ENCODE results near the gene BDH1.
"Not testable (repeated sequence)": the region's sequence is repeated elsewhere in the genome, so short reads cannot be mapped to it uniquely, and the experiment has no call there.

BDH1 gene

DNA sequence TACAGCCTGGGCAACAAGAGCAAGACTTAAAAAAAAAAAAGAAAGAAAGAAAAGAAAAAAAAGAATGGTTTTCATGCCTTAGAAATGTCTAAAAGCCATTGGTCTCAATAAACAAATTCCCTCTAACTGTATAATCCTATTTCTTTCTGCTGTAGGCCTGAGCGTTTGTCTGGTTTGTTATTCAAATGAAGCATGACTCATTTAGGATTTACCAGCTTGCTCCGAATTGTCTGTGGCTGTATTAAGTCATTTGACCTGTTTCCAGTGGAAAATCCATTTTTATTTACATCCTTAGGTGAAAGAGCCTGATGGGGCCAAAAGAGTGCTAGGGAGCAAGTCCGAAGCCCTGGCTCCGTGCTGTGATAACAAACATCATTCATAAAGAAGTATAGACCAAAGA lies 73.8 kb downstream of the BDH1 start:
- peak; percentile 39 for DNase-seq (ENCODE audit: low read depth)

DNA sequence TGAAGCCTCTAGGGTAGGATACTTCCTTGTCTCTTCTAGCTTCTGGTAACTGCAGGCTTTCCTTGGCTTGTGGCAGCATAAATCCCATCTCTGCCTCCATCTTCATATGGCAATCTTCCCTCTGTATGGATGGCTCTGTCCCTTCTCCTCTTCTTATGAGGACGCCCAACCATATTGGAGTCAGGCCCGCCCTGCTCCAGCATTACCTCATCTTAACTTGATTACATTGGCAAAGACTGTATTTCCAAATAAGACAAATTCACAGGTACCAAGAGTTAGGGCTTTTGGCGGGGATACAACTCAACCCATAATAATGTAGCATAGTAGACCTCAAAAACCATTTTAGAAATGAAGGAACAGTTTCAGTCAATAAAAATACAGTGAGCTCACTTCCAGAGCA lies 75.4 kb downstream of the BDH1 start:
- TF ChIP-seq, protein P1, sequence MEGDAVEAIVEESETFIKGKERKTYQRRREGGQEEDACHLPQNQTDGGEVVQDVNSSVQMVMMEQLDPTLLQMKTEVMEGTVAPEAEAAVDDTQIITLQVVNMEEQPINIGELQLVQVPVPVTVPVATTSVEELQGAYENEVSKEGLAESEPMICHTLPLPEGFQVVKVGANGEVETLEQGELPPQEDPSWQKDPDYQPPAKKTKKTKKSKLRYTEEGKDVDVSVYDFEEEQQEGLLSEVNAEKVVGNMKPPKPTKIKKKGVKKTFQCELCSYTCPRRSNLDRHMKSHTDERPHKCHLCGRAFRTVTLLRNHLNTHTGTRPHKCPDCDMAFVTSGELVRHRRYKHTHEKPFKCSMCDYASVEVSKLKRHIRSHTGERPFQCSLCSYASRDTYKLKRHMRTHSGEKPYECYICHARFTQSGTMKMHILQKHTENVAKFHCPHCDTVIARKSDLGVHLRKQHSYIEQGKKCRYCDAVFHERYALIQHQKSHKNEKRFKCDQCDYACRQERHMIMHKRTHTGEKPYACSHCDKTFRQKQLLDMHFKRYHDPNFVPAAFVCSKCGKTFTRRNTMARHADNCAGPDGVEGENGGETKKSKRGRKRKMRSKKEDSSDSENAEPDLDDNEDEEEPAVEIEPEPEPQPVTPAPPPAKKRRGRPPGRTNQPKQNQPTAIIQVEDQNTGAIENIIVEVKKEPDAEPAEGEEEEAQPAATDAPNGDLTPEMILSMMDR (IDR thresholded peaks at IDR 0.05; ENCODE audit: low read length, missing control alignments) = no peak
- no peak overlapping the region for H3K4me3 ChIP-seq (replicated peaks; ENCODE audit: low read depth, low read length)

More for the DNA sequence above, 73.8 kb downstream of the BDH1 start:
- TF ChIP-seq, protein P1 (IDR thresholded peaks at IDR 0.05; ENCODE audit: low read length, missing control alignments) = no peak
- H3K4me3 ChIP-seq (replicated peaks; ENCODE audit: low read depth, low read length) = no peak overlapping the region

DNA sequence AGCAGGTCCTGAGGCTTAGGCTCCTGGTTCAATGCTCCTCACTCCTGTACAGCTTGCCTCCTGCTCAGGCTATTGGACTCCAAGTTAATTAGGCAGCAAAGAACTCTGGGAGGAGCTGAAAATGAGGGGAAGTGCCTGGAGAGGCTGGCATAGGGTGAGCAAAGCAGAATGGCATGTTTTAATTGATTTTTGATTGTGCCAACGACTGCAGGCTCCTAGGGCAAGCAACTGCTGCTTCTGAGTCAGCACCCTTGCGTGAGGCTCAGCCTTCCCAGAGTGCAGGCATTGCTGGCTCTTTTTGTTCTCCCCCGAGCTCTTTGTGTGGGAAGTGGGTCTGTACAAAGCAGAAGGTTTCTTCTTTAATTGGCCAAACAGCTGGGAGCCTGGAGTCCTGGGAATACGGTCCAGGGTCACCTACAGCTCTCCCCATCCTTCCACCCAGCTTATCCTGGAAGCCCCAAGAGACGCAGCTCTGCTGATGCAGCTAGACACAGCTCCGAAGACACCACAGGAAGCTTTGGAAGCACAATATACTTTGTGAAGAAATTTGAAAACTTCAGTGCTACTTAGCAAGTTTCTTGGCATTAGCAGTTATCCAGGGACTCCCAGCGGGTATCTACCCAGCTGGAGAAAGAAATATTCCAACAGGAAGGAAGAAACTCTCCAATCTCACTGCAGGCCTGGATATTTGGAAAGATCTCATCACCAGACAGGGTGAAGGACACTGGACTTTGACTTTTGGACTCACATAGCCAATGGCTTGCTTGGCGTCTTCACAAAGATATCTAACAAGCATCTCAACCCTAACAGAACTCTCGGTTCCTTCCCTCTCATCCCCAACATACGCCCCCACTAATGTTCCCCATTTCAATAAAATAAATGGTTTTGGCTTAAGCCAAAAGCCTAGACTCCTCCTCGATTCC lies 76.8 kb downstream of the BDH1 start:
- TF ChIP-seq, protein P1 (IDR thresholded peaks at IDR 0.05; ENCODE audit: low read length, missing control alignments) = no peak
- DNase-seq (ENCODE audit: low read depth) = no peak
- no peak overlapping the region for H3K4me3 ChIP-seq (replicated peaks; ENCODE audit: low read depth, low read length)

More for the DNA sequence above, 75.4 kb downstream of the BDH1 start:
- no peak for DNase-seq (ENCODE audit: low read depth)

DNA sequence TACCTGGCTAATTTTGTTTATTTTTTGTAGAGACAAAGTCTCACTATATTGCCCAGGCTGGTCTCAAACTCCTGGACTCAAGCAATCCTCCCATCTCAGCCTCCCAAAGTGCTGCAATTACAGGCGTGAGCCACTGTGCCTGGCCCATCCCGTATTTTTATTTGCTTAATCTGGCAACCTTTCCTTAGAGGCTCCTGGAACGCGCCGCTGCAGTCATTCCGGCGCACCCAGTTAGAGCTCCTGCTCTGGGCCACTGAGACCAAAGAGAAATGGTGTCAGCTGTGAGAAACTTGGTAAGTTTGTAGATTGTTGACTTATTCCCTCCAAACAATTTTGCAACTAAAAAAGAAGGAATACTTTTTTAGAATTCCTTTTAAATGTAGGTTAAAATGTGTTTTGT lies 78.0 kb downstream of the BDH1 start:
- H3K4me3 ChIP-seq (replicated peaks; ENCODE audit: low read depth, low read length); DNase-seq (ENCODE audit: low read depth): not testable (repeated sequence)

DNA sequence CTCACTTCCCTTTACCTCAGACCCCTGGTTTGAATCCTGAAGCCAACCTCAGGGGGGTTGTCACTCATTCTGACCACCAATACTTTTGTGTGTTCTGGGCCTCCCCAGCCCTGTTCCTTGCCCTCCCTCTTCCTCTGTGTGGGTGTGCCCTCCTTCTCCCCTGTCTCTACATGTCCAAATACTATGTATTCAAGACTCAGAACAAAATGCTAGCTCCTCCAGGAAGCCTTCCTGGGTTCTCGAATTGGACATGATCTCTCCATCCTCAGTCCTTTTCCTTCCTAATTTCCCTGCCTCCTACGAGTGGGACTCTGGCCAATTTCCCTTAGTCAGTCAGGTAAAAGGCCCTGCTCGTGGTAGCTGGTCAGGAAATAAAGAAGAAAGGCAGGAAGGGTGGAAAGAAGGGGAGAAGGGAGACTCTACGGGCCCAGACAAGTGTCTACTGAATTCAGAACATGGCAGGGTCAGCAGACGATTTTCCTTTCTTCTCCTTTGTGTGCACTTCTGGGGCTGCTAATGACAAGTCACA lies 79.7 kb downstream of the BDH1 start:
- TF ChIP-seq, protein P1 (IDR thresholded peaks at IDR 0.05; ENCODE audit: low read length, missing control alignments) = no peak
- H3K4me3 ChIP-seq (replicated peaks; ENCODE audit: low read depth, low read length) = no peak overlapping the region
- DNase-seq (ENCODE audit: low read depth) = no peak

DNA sequence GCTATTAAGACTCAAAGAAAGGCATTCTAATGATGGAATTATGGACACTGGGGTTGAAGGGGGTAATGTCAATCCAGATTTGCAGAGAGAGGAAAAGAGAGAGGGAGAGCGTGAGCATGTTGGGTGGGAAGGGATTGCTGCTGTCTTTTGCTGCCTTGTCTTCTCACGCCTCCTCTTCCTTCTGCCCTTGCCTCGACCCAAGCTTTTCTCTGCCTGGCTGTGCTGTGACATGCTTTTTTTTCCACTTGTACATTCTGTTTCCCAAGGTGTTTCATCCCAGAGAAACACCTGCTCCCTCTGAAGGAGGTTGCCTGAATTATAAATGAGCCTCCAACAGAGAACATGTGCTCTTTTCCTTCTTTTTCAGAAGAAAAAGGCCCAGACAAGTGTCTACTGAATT lies 80.3 kb downstream of the BDH1 start:
- no peak overlapping the region for H3K4me3 ChIP-seq (replicated peaks; ENCODE audit: low read depth, low read length)
- no peak for DNase-seq (ENCODE audit: low read depth)
- TF ChIP-seq, protein P1 (IDR thresholded peaks at IDR 0.05; ENCODE audit: low read length, missing control alignments) = no peak

DNA sequence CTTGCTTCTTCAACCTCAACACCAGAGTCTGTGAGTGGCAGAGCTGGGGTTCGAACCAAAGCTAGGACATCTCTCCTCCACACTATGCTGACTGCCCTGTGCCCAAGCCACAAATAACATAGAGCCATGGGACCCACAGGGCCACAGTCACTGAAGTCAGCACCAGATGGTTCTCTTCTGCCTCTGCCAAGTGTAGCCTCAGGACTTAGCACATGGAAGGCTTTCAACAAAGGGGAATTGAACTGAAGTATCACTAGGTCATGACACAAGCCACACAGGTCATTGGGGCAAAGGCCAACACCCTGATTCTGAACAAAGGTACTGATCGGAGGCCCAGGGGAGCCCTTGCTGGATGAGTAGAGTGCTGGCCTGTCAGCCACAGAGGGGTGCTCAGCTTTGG lies 83.6 kb downstream of the BDH1 start:
- TF ChIP-seq, protein P1 (IDR thresholded peaks at IDR 0.05; ENCODE audit: low read length, missing control alignments) = no peak
- no peak for DNase-seq (ENCODE audit: low read depth)

More for the DNA sequence above, 83.6 kb downstream of the BDH1 start:
- no peak overlapping the region for H3K4me3 ChIP-seq (replicated peaks; ENCODE audit: low read depth, low read length)
